ENCODE results near the gene FRMPD1.

FRMPD1 gene

DNA sequence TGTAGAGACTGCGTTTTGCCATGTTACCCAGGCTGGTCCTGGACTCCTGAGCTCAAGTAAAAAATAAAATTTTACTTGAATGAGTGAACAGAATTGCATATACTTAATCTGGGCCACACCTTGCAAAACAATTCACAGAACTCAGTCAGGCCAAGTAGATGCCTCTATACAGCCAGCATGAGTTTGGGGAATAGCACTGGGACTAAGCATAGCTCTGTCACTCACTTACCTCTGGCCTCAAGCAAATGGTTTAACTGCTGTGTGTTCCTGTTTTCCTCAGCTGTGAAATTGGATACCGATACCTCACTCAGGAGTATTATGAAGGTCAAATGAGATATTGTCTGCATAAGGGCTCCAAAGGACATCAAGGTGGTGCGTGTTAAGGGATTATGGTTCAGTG, 10.9 kb upstream of the FRMPD1 start (continued):
- TF ChIP-seq, protein P1, sequence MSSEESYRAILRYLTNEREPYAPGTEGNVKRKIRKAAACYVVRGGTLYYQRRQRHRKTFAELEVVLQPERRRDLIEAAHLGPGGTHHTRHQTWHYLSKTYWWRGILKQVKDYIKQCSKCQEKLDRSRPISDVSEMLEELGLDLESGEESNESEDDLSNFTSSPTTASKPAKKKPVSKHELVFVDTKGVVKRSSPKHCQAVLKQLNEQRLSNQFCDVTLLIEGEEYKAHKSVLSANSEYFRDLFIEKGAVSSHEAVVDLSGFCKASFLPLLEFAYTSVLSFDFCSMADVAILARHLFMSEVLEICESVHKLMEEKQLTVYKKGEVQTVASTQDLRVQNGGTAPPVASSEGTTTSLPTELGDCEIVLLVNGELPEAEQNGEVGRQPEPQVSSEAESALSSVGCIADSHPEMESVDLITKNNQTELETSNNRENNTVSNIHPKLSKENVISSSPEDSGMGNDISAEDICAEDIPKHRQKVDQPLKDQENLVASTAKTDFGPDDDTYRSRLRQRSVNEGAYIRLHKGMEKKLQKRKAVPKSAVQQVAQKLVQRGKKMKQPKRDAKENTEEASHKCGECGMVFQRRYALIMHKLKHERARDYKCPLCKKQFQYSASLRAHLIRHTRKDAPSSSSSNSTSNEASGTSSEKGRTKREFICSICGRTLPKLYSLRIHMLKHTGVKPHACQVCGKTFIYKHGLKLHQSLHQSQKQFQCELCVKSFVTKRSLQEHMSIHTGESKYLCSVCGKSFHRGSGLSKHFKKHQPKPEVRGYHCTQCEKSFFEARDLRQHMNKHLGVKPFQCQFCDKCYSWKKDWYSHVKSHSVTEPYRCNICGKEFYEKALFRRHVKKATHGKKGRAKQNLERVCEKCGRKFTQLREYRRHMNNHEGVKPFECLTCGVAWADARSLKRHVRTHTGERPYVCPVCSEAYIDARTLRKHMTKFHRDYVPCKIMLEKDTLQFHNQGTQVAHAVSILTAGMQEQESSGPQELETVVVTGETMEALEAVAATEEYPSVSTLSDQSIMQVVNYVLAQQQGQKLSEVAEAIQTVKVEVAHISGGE (tag by site-specific recombination; conservative IDR thresholded peaks at IDR 0.05; ENCODE audit: low read depth), result no peak
- no peak for TF ChIP-seq ZNF707 (tag by site-specific recombination; IDR thresholded peaks at IDR 0.05)
- no peak for TF ChIP-seq HOXC10 (CRISPR knock-in tag; IDR thresholded peaks at IDR 0.05)
- TF ChIP-seq ZNF37A (tag by site-specific recombination; IDR thresholded peaks at IDR 0.05), result no peak
- no peak for TF ChIP-seq ZNF501 (tag by site-specific recombination; IDR thresholded peaks at IDR 0.05)
- no peak for TF ChIP-seq ZNF362 (tag by site-specific recombination; IDR thresholded peaks at IDR 0.05)
- no peak for TF ChIP-seq AEBP2 (tag by site-specific recombination; IDR thresholded peaks at IDR 0.05; ENCODE audit: borderline replicate concordance)
- no peak for TF ChIP-seq REPIN1 (tag by site-specific recombination; IDR thresholded peaks at IDR 0.05; ENCODE audit: low read depth)
- no peak for TF ChIP-seq ZNF692 (tag by site-specific recombination; IDR thresholded peaks at IDR 0.05)

DNA sequence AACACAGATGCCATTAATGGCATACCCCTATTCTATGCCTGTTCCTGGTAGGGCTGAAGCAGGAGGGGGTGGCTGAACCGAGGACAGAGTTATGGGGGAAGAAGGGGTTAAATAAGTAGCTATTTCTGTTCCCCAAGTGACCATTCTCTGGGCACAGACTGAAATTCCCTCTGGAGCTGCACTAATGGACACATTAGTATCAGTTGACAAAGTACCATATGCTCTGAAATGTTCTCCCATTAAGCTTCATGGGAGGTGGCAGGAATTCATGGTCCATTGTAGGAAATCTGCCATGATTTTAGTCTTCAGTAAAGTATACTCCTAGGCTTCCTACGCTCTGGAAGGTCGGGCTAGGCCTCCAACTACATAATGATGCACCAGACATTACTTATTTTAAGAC, 10.5 kb upstream of the FRMPD1 start:
- Histone ChIP-seq H3K36me3 (ENCODE audit: control insufficient read depth in 2 of 2, insufficient read depth in 1 of 2, low read length in 2 of 2) (no peaks in the 10 kb centered on the region), H3K4me1 (ENCODE audit: control insufficient read depth, insufficient read depth, low read length) (no peaks in the 10 kb centered on the region), H3K9me3 (ENCODE audit: control insufficient read depth, insufficient read depth, low read depth, low read length) (no peaks in the 10 kb centered on the region), H3K27ac (ENCODE audit: extremely low read depth, low read depth, low read length) (no peak overlapping the region), H3K4me3 (ENCODE audit: low read depth, low read length) (no peak overlapping the region)
- ChIA-PET CTCF (interaction anchor here (1.7 kb wide), 1 partner anchor 16 kb away, joined by 3 read pairs; no protein-coding TSS in a partner anchor), POLR2A (interaction anchor here (1.7 kb wide), 1 partner anchor 48 kb away, joined by 8 read pairs; the partner anchor contains the start of gene TOMM5)
- TF ChIP-seq ZNF449 (tag by site-specific recombination; IDR thresholded peaks at IDR 0.05) (peak; percentile 69), ZNF600 (tag by site-specific recombination; IDR thresholded peaks at IDR 0.05) (no peak)

DNA sequence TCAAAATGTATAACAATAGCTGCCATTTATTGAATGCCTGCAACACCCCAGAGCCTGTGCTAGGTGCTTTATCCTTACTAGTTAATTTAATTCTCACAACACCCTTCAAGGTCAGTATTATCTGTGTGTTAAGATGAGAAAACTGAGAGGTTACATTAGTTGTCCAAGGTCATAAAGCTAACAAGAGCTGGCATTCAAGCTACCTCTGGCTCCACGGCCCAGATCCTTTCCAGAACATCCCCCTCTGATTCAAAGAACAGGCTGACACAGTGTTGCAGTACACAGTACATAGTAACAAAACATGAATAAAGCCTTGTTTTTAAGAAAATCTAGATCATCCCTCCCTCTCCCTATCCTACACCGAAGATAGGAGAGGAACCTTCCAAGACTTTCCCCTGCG, 9.4 kb upstream of the FRMPD1 start:
- Histone ChIP-seq H3K36me3 (ENCODE audit: control insufficient read depth in 2 of 2, insufficient read depth in 1 of 2, low read length in 2 of 2) (no peaks in the 10 kb centered on the region), H3K9me3 (ENCODE audit: control insufficient read depth, insufficient read depth, low read depth, low read length) (no peaks in the 10 kb centered on the region), H3K27ac (ENCODE audit: extremely low read depth, low read depth, low read length) (no peak overlapping the region), H3K4me3 (ENCODE audit: low read depth, low read length) (no peak overlapping the region), H3K4me1 (ENCODE audit: control insufficient read depth, insufficient read depth, low read length) (no peaks in the 10 kb centered on the region)
- ChIA-PET CTCF (no interaction called here), POLR2A (no interaction called here)
- TF ChIP-seq YY1 (tag by site-specific recombination; IDR thresholded peaks at IDR 0.05), result no peak

Data from HEK293 (cell line).